ENCODE data around the gene CD27. TPM values are rescaled to one million over a fixed set of nuclear protein-coding genes. Genes with fewer than 3 reads are reported as not detected.

Gene CD27
- total and polyA plus RNA-seq, 2 of the 13 experiments (the other 11 are each of a cell fraction or from before 2014, with no cell fraction given) = 0.12 TPM; not detected in 1

- TF ChIP-seq, protein P1, sequence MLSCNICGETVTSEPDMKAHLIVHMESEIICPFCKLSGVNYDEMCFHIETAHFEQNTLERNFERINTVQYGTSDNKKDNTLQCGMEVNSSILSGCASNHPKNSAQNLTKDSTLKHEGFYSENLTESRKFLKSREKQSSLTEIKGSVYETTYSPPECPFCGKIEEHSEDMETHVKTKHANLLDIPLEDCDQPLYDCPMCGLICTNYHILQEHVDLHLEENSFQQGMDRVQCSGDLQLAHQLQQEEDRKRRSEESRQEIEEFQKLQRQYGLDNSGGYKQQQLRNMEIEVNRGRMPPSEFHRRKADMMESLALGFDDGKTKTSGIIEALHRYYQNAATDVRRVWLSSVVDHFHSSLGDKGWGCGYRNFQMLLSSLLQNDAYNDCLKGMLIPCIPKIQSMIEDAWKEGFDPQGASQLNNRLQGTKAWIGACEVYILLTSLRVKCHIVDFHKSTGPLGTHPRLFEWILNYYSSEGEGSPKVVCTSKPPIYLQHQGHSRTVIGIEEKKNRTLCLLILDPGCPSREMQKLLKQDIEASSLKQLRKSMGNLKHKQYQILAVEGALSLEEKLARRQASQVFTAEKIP (CRISPR knock-in tag; IDR thresholded peaks at IDR 0.05; ENCODE audit: borderline replicate concordance) = no peak
- TF ChIP-seq MXD3 (CRISPR knock-in tag; IDR thresholded peaks at IDR 0.05) (no peak; the same call in 1 of the 2 replicates), JUN (CRISPR knock-in tag; IDR thresholded peaks at IDR 0.05) (no peak), BCL6 (CRISPR knock-in tag; IDR thresholded peaks at IDR 0.05) (0 out of 2 replicates have a peak, but pooled peaks have one; percentile 17), GATAD1 (CRISPR knock-in tag; IDR thresholded peaks at IDR 0.05) (0 out of 2 replicates have a peak, but pooled peaks have one; percentile 18), SOX5 (CRISPR knock-in tag; IDR thresholded peaks at IDR 0.05; ENCODE audit: borderline replicate concordance) (peak; percentile 29; the same call in 1 of the 2 replicates), MAFK (conservative IDR thresholded peaks at IDR 0.05 in 1 of 2, IDR thresholded peaks at IDR 0.05 in 1 of 2; ENCODE audit: low read length in 2 of 2) (no peak), ERF (CRISPR knock-in tag; IDR thresholded peaks at IDR 0.05) (peak; percentile 70), ZNF674 (CRISPR knock-in tag; IDR thresholded peaks at IDR 0.05; ENCODE audit: low read depth) (no peak), ELF3 (CRISPR knock-in tag; IDR thresholded peaks at IDR 0.05) (0 out of 2 replicates have a peak, but pooled peaks have one; percentile 30), KDM6A (CRISPR knock-in tag; IDR thresholded peaks at IDR 0.05; ENCODE audit: low read depth) (no peak), ZNF614 (CRISPR knock-in tag; IDR thresholded peaks at IDR 0.05; ENCODE audit: borderline replicate concordance) (no peak), SNRNP70 (IDR thresholded peaks at IDR 0.05; ENCODE audit: low read depth, low read length) (no peak), PPARG (CRISPR knock-in tag; conservative IDR thresholded peaks at IDR 0.05) (no peak), KDM5B (CRISPR knock-in tag; IDR thresholded peaks at IDR 0.05; ENCODE audit: borderline replicate concordance) (peak; percentile 42; the same call in 1 of the 2 replicates), HDAC2 (CRISPR knock-in tag; IDR thresholded peaks at IDR 0.05) (peak; percentile 13; the same call in 1 of the 2 replicates), MXD1 (CRISPR knock-in tag; IDR thresholded peaks at IDR 0.05) (peak; percentile 37; the same call in 1 of the 2 replicates), ZNF644 (CRISPR knock-in tag; IDR thresholded peaks at IDR 0.05; ENCODE audit: low read depth) (peak; percentile 43; the same call in 1 of the 2 replicates), ZNF782 (CRISPR knock-in tag; IDR thresholded peaks at IDR 0.05; ENCODE audit: borderline replicate concordance) (peak; percentile 31; the same call in 1 of the 2 replicates), ZNF207 (IDR thresholded peaks at IDR 0.05; ENCODE audit: borderline replicate concordance) (no peak), RBAK (CRISPR knock-in tag; IDR thresholded peaks at IDR 0.05) (no peak), ZNF777 (CRISPR knock-in tag; IDR thresholded peaks at IDR 0.05) (0 out of 2 replicates have a peak, but pooled peaks have one; percentile 26), ZNF652 (CRISPR knock-in tag; IDR thresholded peaks at IDR 0.05; ENCODE audit: borderline replicate concordance, low read depth) (0 out of 2 replicates have a peak, but pooled peaks have one; percentile 9), ZNF335 (CRISPR knock-in tag; IDR thresholded peaks at IDR 0.05) (peak; percentile 71)
- TF ChIP-seq, protein P2, sequence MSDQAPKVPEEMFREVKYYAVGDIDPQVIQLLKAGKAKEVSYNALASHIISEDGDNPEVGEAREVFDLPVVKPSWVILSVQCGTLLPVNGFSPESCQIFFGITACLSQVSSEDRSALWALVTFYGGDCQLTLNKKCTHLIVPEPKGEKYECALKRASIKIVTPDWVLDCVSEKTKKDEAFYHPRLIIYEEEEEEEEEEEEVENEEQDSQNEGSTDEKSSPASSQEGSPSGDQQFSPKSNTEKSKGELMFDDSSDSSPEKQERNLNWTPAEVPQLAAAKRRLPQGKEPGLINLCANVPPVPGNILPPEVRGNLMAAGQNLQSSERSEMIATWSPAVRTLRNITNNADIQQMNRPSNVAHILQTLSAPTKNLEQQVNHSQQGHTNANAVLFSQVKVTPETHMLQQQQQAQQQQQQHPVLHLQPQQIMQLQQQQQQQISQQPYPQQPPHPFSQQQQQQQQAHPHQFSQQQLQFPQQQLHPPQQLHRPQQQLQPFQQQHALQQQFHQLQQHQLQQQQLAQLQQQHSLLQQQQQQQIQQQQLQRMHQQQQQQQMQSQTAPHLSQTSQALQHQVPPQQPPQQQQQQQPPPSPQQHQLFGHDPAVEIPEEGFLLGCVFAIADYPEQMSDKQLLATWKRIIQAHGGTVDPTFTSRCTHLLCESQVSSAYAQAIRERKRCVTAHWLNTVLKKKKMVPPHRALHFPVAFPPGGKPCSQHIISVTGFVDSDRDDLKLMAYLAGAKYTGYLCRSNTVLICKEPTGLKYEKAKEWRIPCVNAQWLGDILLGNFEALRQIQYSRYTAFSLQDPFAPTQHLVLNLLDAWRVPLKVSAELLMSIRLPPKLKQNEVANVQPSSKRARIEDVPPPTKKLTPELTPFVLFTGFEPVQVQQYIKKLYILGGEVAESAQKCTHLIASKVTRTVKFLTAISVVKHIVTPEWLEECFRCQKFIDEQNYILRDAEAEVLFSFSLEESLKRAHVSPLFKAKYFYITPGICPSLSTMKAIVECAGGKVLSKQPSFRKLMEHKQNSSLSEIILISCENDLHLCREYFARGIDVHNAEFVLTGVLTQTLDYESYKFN (CRISPR knock-in tag; conservative IDR thresholded peaks at IDR 0.05) = no peak; the same call in 1 of the 2 replicates
Observed at GRCh38 chr12:6451348-6452244, 6.8 kb downstream of the CD27 start, which contains the start of gene TAPBPL (continued).
